OCI-LY1 (cell line): ENCODE measurements around the gene SEMA3A.

Experiments
- H2AFZ ChIP-seq: fragments of 200-600 bp; sonication (generic), shearing (Covaris generic); 2 replicates; pipeline ENCODE4 v1.6.0; 2014; ENCODE audit warnings: antibody characterized with exemption, mild to moderate bottlenecking, low read length
- H3F3A ChIP-seq: fragments of 200-600 bp; sonication (generic), shearing (Covaris generic); 2 replicates; pipeline ENCODE4 v1.6.0; 2014; ENCODE audit warnings: mild to moderate bottlenecking, antibody characterized with exemption, low read length, moderate library complexity; ENCODE audit not compliant: insufficient read depth
- H3K27ac ChIP-seq: fragments of 200-600 bp; sonication (generic); 2 replicates; pipeline ENCODE4 v1.5.1; 2014; ENCODE audit warnings: low read length, mixed run types, mild to moderate bottlenecking, low read depth; ENCODE audit not compliant: poor library complexity, severe bottlenecking
- H3K27me3 ChIP-seq: fragments of 200-600 bp; sonication (generic); 2 replicates; pipeline ENCODE4 v1.6.0; 2014; ENCODE audit warnings: antibody characterized with exemption, mild to moderate bottlenecking, low read length, moderate library complexity; ENCODE audit not compliant: insufficient read depth
- H3K36me3 ChIP-seq: fragments of 200-600 bp; sonication (generic); 2 replicates; pipeline ENCODE4 v1.6.1; 2014; ENCODE audit warnings: mild to moderate bottlenecking, antibody characterized with exemption, low read length, moderate library complexity, mixed read lengths; ENCODE audit not compliant: insufficient read depth
- H3K4me1 ChIP-seq: fragments of 200-600 bp; sonication (generic); 2 replicates; pipeline ENCODE4 v1.5.1; 2014; ENCODE audit warnings: mild to moderate bottlenecking, low read length, moderate library complexity; ENCODE audit not compliant: insufficient read depth, severe bottlenecking
- H3K4me2 ChIP-seq: fragments of 200-600 bp; sonication (generic), shearing (Covaris generic); 2 replicates; pipeline ENCODE4 v1.6.1; 2014; ENCODE audit warnings: low read length
- H3K4me3 ChIP-seq: fragments of 200-600 bp; sonication (generic); 2 replicates; pipeline ENCODE4 v1.5.1; 2014; ENCODE audit warnings: low read length, low read depth, mild to moderate bottlenecking, mixed read lengths; ENCODE audit not compliant: poor library complexity, severe bottlenecking
- H3K79me2 ChIP-seq: fragments of 200-600 bp; shearing (Covaris generic); 2 replicates; pipeline ENCODE4 v1.6.1; 2016; ENCODE audit warnings: mixed run types, low read length, mixed read lengths; ENCODE audit not compliant: insufficient read depth
- H3K9ac ChIP-seq: fragments of 200-600 bp; sonication (generic), shearing (Covaris generic); 2 replicates; pipeline ENCODE4 v1.6.1; 2014; ENCODE audit warnings: mild to moderate bottlenecking, low read length, mixed read lengths
- H3K9me2 ChIP-seq: fragments of 200-600 bp; sonication (generic), shearing (Covaris generic); 2 replicates; pipeline ENCODE4 v1.6.1; 2014; ENCODE audit warnings: low read depth, mild to moderate bottlenecking, low read length, mixed read lengths
- H3K9me3 ChIP-seq: fragments of 200-600 bp; shearing (Covaris generic); 2 replicates; pipeline ENCODE4 v1.6.1; 2014; ENCODE audit warnings: low read length, mixed read lengths
- H4K20me1 ChIP-seq: fragments of 200-600 bp; sonication (generic), shearing (Covaris generic); 2 replicates; pipeline ENCODE4 v1.6.0; 2016; ENCODE audit warnings: mild to moderate bottlenecking, low read length; ENCODE audit not compliant: insufficient read depth
- EZH2 ChIP-seq: fragments of 200-600 bp; sonication (generic), shearing (Covaris generic); IDR thresholded peaks from 2 replicates; pipeline ENCODE4 v1.8.0; 2017; ENCODE audit warnings: borderline replicate concordance, mixed run types, mild to moderate bottlenecking, antibody characterized with exemption, low read length, moderate library complexity, mixed read lengths
- TF ChIP-seq, protein P1 (sequence below): fragments of 200-600 bp; sonication (generic), shearing (Covaris generic); IDR thresholded peaks from 2 replicates; pipeline ENCODE4 v1.5.1; 2017; ENCODE audit warnings: mild to moderate bottlenecking, antibody characterized with exemption, low read length, moderate library complexity, mixed read lengths

SEMA3A gene

DNA sequence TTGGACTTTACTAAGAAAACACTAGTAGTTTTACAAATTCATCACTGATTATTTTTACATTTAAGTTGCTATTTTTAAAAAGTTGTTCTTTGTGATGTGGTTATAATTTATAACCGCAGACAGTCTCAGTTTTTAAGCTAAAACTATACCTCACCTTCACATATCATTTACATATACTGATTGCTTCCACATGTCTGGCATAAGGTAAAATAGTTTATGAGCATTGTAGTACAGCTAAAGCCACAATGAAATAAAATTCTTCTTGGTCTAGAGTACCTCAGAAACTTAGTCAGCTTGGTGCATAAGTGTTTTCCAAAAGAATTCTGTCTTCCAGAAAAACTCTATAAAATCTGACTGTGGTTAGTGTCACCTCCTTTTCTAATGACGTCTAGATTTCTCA is 13.0 kb downstream of the SEMA3A start:
- Histone ChIP-seq H3K4me3 (no peak overlapping the region), H3K36me3 (no peaks in the 10 kb centered on the region), H3K9me2 (no peaks in the 10 kb centered on the region), H3K9me3 (no peaks in the 10 kb centered on the region), H3K4me1 (peaks cover 7% of the 10 kb centered on the region), H3K9ac (no peak overlapping the region), H4K20me1 (no peaks in the 10 kb centered on the region), H2AFZ (no peak overlapping the region), H3F3A (no peaks in the 10 kb centered on the region), H3K79me2 (no peaks in the 10 kb centered on the region), H3K27me3 (no peaks in the 10 kb centered on the region), H3K4me2 (no peak overlapping the region), H3K27ac (no peak overlapping the region)
- TF ChIP-seq, protein P1, sequence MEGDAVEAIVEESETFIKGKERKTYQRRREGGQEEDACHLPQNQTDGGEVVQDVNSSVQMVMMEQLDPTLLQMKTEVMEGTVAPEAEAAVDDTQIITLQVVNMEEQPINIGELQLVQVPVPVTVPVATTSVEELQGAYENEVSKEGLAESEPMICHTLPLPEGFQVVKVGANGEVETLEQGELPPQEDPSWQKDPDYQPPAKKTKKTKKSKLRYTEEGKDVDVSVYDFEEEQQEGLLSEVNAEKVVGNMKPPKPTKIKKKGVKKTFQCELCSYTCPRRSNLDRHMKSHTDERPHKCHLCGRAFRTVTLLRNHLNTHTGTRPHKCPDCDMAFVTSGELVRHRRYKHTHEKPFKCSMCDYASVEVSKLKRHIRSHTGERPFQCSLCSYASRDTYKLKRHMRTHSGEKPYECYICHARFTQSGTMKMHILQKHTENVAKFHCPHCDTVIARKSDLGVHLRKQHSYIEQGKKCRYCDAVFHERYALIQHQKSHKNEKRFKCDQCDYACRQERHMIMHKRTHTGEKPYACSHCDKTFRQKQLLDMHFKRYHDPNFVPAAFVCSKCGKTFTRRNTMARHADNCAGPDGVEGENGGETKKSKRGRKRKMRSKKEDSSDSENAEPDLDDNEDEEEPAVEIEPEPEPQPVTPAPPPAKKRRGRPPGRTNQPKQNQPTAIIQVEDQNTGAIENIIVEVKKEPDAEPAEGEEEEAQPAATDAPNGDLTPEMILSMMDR, result no peak
- TF ChIP-seq EZH2, result no peak

DNA sequence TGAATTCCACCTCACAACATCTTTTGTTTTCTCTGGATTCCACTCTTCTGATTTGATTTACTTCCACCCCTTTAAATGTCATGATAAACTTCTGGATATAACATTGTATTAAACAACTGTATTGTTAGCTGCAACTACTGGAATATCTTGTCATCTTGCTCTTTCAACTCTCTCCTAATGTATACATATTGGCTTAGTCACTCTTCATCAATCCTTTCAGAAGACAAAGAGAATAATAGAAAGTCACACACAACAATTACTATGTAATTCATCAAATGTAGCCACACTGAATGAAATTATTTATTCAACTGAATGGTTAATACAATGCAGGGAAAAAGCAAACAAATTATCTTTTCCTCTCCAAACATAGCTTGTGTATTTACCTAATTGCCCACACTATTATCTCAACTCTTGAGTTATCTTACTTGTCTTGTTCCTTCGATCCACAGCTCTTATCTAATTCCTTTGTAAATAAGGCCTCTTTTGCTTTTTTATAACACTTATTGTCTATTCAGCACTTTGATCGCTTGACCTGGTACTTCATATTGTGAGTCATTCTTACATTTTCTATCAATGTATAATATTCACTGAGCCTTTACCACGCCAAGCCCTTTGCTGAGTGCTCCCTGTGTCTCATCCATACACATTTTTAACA is 16.7 kb downstream of the SEMA3A start:
- Histone ChIP-seq H3K9me2 (no peaks in the 10 kb centered on the region), H3K27ac (no peak overlapping the region), H3K9ac (no peak overlapping the region), H3K4me1 (peaks cover 7% of the 10 kb centered on the region), H4K20me1 (no peaks in the 10 kb centered on the region), H2AFZ (no peak overlapping the region), H3F3A (no peaks in the 10 kb centered on the region), H3K4me2 (no peak overlapping the region), H3K36me3 (no peaks in the 10 kb centered on the region), H3K4me3 (no peak overlapping the region), H3K79me2 (no peaks in the 10 kb centered on the region), H3K27me3 (no peaks in the 10 kb centered on the region), H3K9me3 (peaks cover 4% of the 10 kb centered on the region; the same call in 1 of the 2 replicates)
- TF ChIP-seq, protein P1, result no peak
- no peak for TF ChIP-seq EZH2

DNA sequence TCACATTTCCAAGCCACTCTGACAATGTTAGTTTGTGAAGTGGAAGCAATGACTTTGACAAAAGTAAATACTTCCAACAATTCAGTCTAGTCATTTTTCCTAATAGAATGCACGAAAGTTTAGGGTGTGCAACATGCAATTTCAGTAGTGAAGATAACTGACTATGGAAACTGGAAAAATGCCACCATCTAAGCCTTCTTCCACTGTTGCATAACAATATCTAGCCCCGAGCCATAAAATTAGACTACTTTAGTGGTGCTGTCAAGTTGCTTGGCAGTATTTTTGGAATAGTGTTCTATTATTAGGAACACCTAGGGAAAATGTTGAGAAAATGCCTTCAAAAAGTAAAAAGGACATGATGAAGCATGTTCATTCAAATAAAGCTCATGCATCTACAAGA is 17.9 kb downstream of the SEMA3A start:
- no peaks in the 10 kb centered on the region for H3K9me2 ChIP-seq
- no peak overlapping the region for H3K4me3 ChIP-seq
- no peaks in the 10 kb centered on the region for H3K36me3 ChIP-seq
- H2AFZ ChIP-seq, result no peak overlapping the region
- no peak overlapping the region for H3K9ac ChIP-seq
- no peaks in the 10 kb centered on the region for H3K27me3 ChIP-seq
- H3F3A ChIP-seq, result no peaks in the 10 kb centered on the region
- TF ChIP-seq, protein P1, result no peak
- no peak for TF ChIP-seq EZH2
- H4K20me1 ChIP-seq, result no peaks in the 10 kb centered on the region
- H3K79me2 ChIP-seq, result no peaks in the 10 kb centered on the region
- H3K9me3 ChIP-seq, result peaks cover 4% of the 10 kb centered on the region; the same call in 1 of the 2 replicates
- H3K27ac ChIP-seq, result no peak overlapping the region
- H3K4me1 ChIP-seq, result peaks cover 5% of the 10 kb centered on the region
- H3K4me2 ChIP-seq, result no peak overlapping the region
